OCI-LY7 (cell line): ENCODE data around the gene CLPSL2. TPM values are rescaled to one million over a fixed set of nuclear protein-coding genes. Genes with fewer than 3 reads are reported as not detected.

Experiments used
- BruUV-seq: library from RNA; stranded (reverse); fragments of 400-500 nt; replicated peaks from 2 replicates; lab custom pipeline; 2021; lab: Mats Ljungman, UMichigan
- CTCF ChIA-PET: fragments of 300-600 bp; sonication (Branson Sonifier 250); formaldehyde crosslinking; loops from one replicate; lab custom pipeline; 2022; ENCODE audit warnings: antibody characterized with exemption; ENCODE audit not compliant: unreplicated experiment; lab: Charles Lee
- POLR2A ChIA-PET: fragments of 300-600 bp; sonication (Branson Sonifier 250); formaldehyde crosslinking; loops from one replicate; lab custom pipeline; 2022; ENCODE audit warnings: antibody characterized with exemption; lab: Charles Lee
- DNase-seq: peaks from one replicate; pipeline ENCODE4 v3.0.0-alpha.2; 2015; ENCODE audit warnings: low spot score
- H2AFZ ChIP-seq: fragments of 200-600 bp; sonication (generic), shearing (Covaris generic); 2 replicates; pipeline ENCODE4 v1.6.1; 2014; ENCODE audit warnings: mild to moderate bottlenecking, antibody characterized with exemption, low read length, moderate library complexity
- H3K27ac ChIP-seq: fragments of 200-600 bp; sonication (generic); 2 replicates; pipeline ENCODE4 v1.5.1; 2014; ENCODE audit warnings: mixed run types, low read depth, mild to moderate bottlenecking, moderate library complexity, low read length, inconsistent platforms; ENCODE audit not compliant: poor library complexity, severe bottlenecking
- H3K36me3 ChIP-seq: fragments of 200-600 bp; sonication (generic); 2 replicates; pipeline ENCODE4 v1.6.1; 2014; ENCODE audit warnings: mild to moderate bottlenecking, antibody characterized with exemption, low read length, moderate library complexity, mixed read lengths; ENCODE audit not compliant: insufficient read depth
- H3K4me1 ChIP-seq: fragments of 200-600 bp; sonication (generic); 2 replicates; pipeline ENCODE4 v1.5.1; 2014; ENCODE audit warnings: mild to moderate bottlenecking, low read length; ENCODE audit not compliant: insufficient read depth, poor library complexity, severe bottlenecking
- H3K4me2 ChIP-seq: fragments of 200-600 bp; sonication (generic); 2 replicates; pipeline ENCODE4 v1.6.1; 2014; ENCODE audit warnings: mild to moderate bottlenecking, low read length
- H3K4me3 ChIP-seq: fragments of 200-600 bp; sonication (generic); 2 replicates; pipeline ENCODE4 v1.5.1; 2014; ENCODE audit warnings: mild to moderate bottlenecking, low read depth, low read length; ENCODE audit not compliant: poor library complexity, severe bottlenecking
- H3K79me2 ChIP-seq: fragments of 200-600 bp; sonication (generic); 2 replicates; pipeline ENCODE4 v1.6.1; 2016; ENCODE audit warnings: low read depth, mild to moderate bottlenecking, low read length, moderate library complexity, mixed read lengths; ENCODE audit not compliant: insufficient read depth
- H3K9me2 ChIP-seq: fragments of 200-600 bp; sonication (generic); 2 replicates; pipeline ENCODE4 v1.6.1; 2016; ENCODE audit warnings: mild to moderate bottlenecking, low read length, mixed read lengths; ENCODE audit not compliant: insufficient read depth
- H3K9me3 ChIP-seq: fragments of 200-600 bp; sonication (generic); 2 replicates; pipeline ENCODE4 v1.6.1; 2014; ENCODE audit warnings: mild to moderate bottlenecking, mixed run types, low read length, mixed read lengths
- H4K20me1 ChIP-seq: fragments of 200-600 bp; sonication (generic); 2 replicates; pipeline ENCODE4 v1.6.1; 2014; ENCODE audit warnings: mild to moderate bottlenecking, antibody characterized with exemption, low read length, moderate library complexity, mixed read lengths; ENCODE audit not compliant: insufficient read depth
- CTCF ChIP-seq: fragments of 200-600 bp; sonication (generic); conservative IDR thresholded peaks from 2 replicates; pipeline ENCODE4 v1.5.1; 2014; ENCODE audit warnings: mild to moderate bottlenecking, antibody characterized with exemption, low read length, moderate library complexity, mixed read lengths
- EZH2phosphoT487 ChIP-seq: fragments of 200-600 bp; sonication (generic); IDR thresholded peaks from 2 replicates; pipeline ENCODE4 v1.6.1; 2018; ENCODE audit warnings: low read depth, borderline replicate concordance, mild to moderate bottlenecking, mixed run types, antibody characterized with exemption, low read length, moderate library complexity, mixed read lengths
- intact Hi-C: fragments of 100-400 bp; cut with micrococcal nuclease; formaldehyde crosslinking; loops from one replicate; pipeline ENCODE4 v1.10.0; 2022; ENCODE audit not compliant: unreplicated experiment
- total RNA-seq, 2 experiments: library from RNA; depleted of rRNA in 1 of 2; stranded (reverse); fragments of >200 nt in 1 of 2; shearing (Covaris generic) in 1 of 2; gene quantifications; 2 replicates each; pipeline ENCODE4 v1.2.3, GENCODE V29; 2014 to 2022

CLPSL2 gene
- total RNA-seq, 2 experiments from 2014 or later, result not detected

GRCh38 chr6:35780719-35781118 lies 4.3 kb downstream of the CLPSL2 start, which contains the start of gene CLPSL1:
TSS of gene CLPSL1 (plus strand) at chr6:35781019. CDS start at chr6:35781111, 92 bp downstream.
- H4K20me1 ChIP-seq, result no peaks in the 10 kb centered on the region
- H3K9me3 ChIP-seq, result no peaks in the 10 kb centered on the region
- H3K79me2 ChIP-seq, result no peaks in the 10 kb centered on the region
- H3K4me1 ChIP-seq, result no peaks in the 10 kb centered on the region
- no peak within 1 kb of the TSS for H3K4me3 ChIP-seq
- DNase-seq, result no peak
- no peak within 1 kb of the TSS for H3K4me2 ChIP-seq
- intact Hi-C loops, result no loop called here
- BruUV-seq, result no TSS peak
- no peaks in the 10 kb centered on the region for H3K9me2 ChIP-seq
- H3K27ac ChIP-seq, result no peak within 1 kb of the TSS
- ChIA-PET POLR2A (interaction anchor here (0.7 kb wide), 1 partner anchor 11 kb away, joined by 3 read pairs; no protein-coding TSS in a partner anchor), CTCF (no interaction called here)
- H3K36me3 ChIP-seq, result no peaks in the 10 kb centered on the region
- no peak for TF ChIP-seq EZH2phosphoT487
- no peak for TF ChIP-seq CTCF
- H2AFZ ChIP-seq, result no peak within 1 kb of the TSS

- ChIA-PET CTCF (no interaction called here), POLR2A (interaction anchor here (0.7 kb wide), 1 partner anchor 11 kb away, joined by 3 read pairs; no protein-coding TSS in a partner anchor)
- H3K36me3 ChIP-seq, result no peaks in the 10 kb centered on the region
- no peaks in the 10 kb centered on the region for H3K9me3 ChIP-seq
- no peak overlapping the region for H3K4me2 ChIP-seq
- no peak overlapping the region for H3K4me3 ChIP-seq
- intact Hi-C loops, result no loop called here
- no peak for DNase-seq
- no peak overlapping the region for H2AFZ ChIP-seq
- TF ChIP-seq EZH2phosphoT487 (no peak), CTCF (no peak)
- no peaks in the 10 kb centered on the region for H3K79me2 ChIP-seq
- H4K20me1 ChIP-seq, result no peaks in the 10 kb centered on the region
- H3K9me2 ChIP-seq, result no peaks in the 10 kb centered on the region
- H3K27ac ChIP-seq, result no peak overlapping the region
- H3K4me1 ChIP-seq, result no peaks in the 10 kb centered on the region
- BruUV-seq, result no TSS peak
Observed at GRCh38 chr6:35781290-35781689, 4.9 kb downstream of the CLPSL2 start.

- no TSS peak for BruUV-seq
- no peaks in the 10 kb centered on the region for H3K4me1 ChIP-seq
- no peaks in the 10 kb centered on the region for H4K20me1 ChIP-seq
- H3K79me2 ChIP-seq, result no peaks in the 10 kb centered on the region
- CTCF ChIA-PET, result no interaction called here
- H3K4me3 ChIP-seq, result no peak overlapping the region
- H3K9me2 ChIP-seq, result no peaks in the 10 kb centered on the region
- no peak overlapping the region for H3K4me2 ChIP-seq
- intact Hi-C loops, result no loop called here
- DNase-seq, result no peak
- no peaks in the 10 kb centered on the region for H3K36me3 ChIP-seq
- H3K9me3 ChIP-seq, result no peaks in the 10 kb centered on the region
- POLR2A ChIA-PET, result interaction anchor here (0.5 to 0.7 kb wide), 2 partner anchors 18 to 26 kb away, joined by 3 read pairs; no protein-coding TSS in a partner anchor
- H3K27ac ChIP-seq, result no peak overlapping the region
- no peak overlapping the region for H2AFZ ChIP-seq
- TF ChIP-seq CTCF (no peak), EZH2phosphoT487 (no peak)
Observed at GRCh38 chr6:35782424-35782823, 6.0 kb downstream of the CLPSL2 start.
